Neural progenitor cell (in vitro differentiated cells): Measurements from ENCODE around the gene PMM1. TPM values are rescaled to one million over a fixed set of nuclear protein-coding genes. Genes with fewer than 3 reads are reported as not detected.
"Not testable (repeated sequence)": the region's sequence is repeated elsewhere in the genome, so short reads cannot be mapped to it uniquely, and the experiment has no call there.

ENCODE experiments used
- DNase-seq: peaks from one replicate; pipeline ENCODE4 v3.0.0-alpha.2; 2016; ENCODE audit warnings: low spot score
- H2AFZ ChIP-seq: fragments of 200-600 bp; sonication (generic); replicated peaks from 2 replicates; pipeline ENCODE4 v1.6.1; 2016; ENCODE audit warnings: antibody characterized with exemption
- H3F3A ChIP-seq: fragments of 200-600 bp; sonication (generic); 2 replicates; pipeline ENCODE4 v1.6.1; 2016; ENCODE audit warnings: antibody characterized with exemption, low read depth
- H3K27ac ChIP-seq: fragments of 200-600 bp; sonication (generic); 2 replicates; pipeline ENCODE4 v1.5.1; 2016; ENCODE audit warnings: mild to moderate bottlenecking
- H3K27me3 ChIP-seq: fragments of 200-600 bp; sonication (generic); 2 replicates; pipeline ENCODE4 v1.6.1; 2016; ENCODE audit warnings: mild to moderate bottlenecking, moderate library complexity
- H3K36me3 ChIP-seq: fragments of 200-600 bp; sonication (generic); 2 replicates; pipeline ENCODE4 v1.5.1; 2016
- H3K4me1 ChIP-seq: fragments of 200-600 bp; sonication (generic); 2 replicates; pipeline ENCODE4 v1.6.1; 2016; ENCODE audit warnings: mixed run types
- H3K4me2 ChIP-seq: fragments of 200-600 bp; sonication (generic); 2 replicates; pipeline ENCODE4 v1.6.1; 2016
- H3K4me3 ChIP-seq: fragments of 200-600 bp; sonication (generic); 2 replicates; pipeline ENCODE4 v1.5.1; 2016
- H3K79me2 ChIP-seq: fragments of 200-600 bp; sonication (generic); 2 replicates; pipeline ENCODE4 v1.6.1; 2016; ENCODE audit warnings: low read depth
- H3K9ac ChIP-seq: fragments of 200-600 bp; sonication (generic); 2 replicates; pipeline ENCODE4 v1.6.1; 2016
- H3K9me3 ChIP-seq: fragments of 200-600 bp; sonication (generic); 2 replicates; pipeline ENCODE4 v1.5.1; 2016; ENCODE audit warnings: low read depth
- H4K20me1 ChIP-seq: fragments of 200-600 bp; sonication (generic); 2 replicates; pipeline ENCODE4 v1.6.1; 2016; ENCODE audit warnings: low read depth
- H3K27ac Mint-ChIP-seq: 3 replicates; pipeline ENCODE4 v1.8.0; 2021; ENCODE audit warnings: mixed read lengths
- H3K27me3 Mint-ChIP-seq: 2 replicates; pipeline ENCODE4 v1.8.0; 2022; ENCODE audit warnings: low read depth, mild to moderate bottlenecking, inconsistent platforms, moderate library complexity, mixed read lengths; ENCODE audit not compliant: insufficient read depth
- H3K36me3 Mint-ChIP-seq: 3 replicates; pipeline ENCODE4 v1.8.0; 2021; ENCODE audit warnings: mixed read lengths
- H3K4me1 Mint-ChIP-seq: 3 replicates; pipeline ENCODE4 v1.8.0; 2021; ENCODE audit warnings: mixed read lengths
- H3K4me3 Mint-ChIP-seq: 3 replicates; pipeline ENCODE4 v1.8.0; 2021; ENCODE audit warnings: mild to moderate bottlenecking, moderate library complexity, mixed read lengths
- H3K9me3 Mint-ChIP-seq: 3 replicates; pipeline ENCODE4 v1.8.0; 2020; ENCODE audit warnings: mixed read lengths
- CTCF ChIP-seq: fragments of 200-600 bp; sonication (generic); IDR thresholded peaks from 2 replicates; pipeline ENCODE4 v1.5.1; 2017; ENCODE audit warnings: antibody characterized with exemption, mild to moderate bottlenecking
- EZH2 ChIP-seq: fragments of 200-600 bp; sonication (generic); IDR thresholded peaks from 2 replicates; pipeline ENCODE4 v1.6.1; 2017; ENCODE audit warnings: antibody characterized with exemption, mild to moderate bottlenecking, moderate library complexity
- EZH2phosphoT487 ChIP-seq: fragments of 200-600 bp; sonication (generic); IDR thresholded peaks from 2 replicates; pipeline ENCODE4 v1.6.1; 2017; ENCODE audit warnings: antibody characterized with exemption
- total RNA-seq: library from RNA; depleted of rRNA; stranded (reverse); fragments of >200 nt; gene quantifications from 2 replicates; pipeline ENCODE4 v1.2.3, GENCODE V29; 2015; ENCODE audit warnings: low replicate concordance

PMM1 gene
- total RNA-seq, 1 donor from 2014 or later = 9.3 TPM

- Histone ChIP-seq H2AFZ (no peak overlapping the region), H3K4me3 (no peak overlapping the region), H3F3A (no peaks in the 10 kb centered on the region), H3K27ac (no peak overlapping the region), H3K79me2 (no peaks in the 10 kb centered on the region), H3K9ac (no peak overlapping the region), H3K36me3 (no peaks in the 10 kb centered on the region), H3K27me3 (no peaks in the 10 kb centered on the region), H3K4me2 (peak overlapping the region; percentile 71), H3K9me3 (no peaks in the 10 kb centered on the region), H3K4me1 (peaks cover 22% of the 10 kb centered on the region), H4K20me1 (no peaks in the 10 kb centered on the region)
- Mint-ChIP-seq H3K36me3 (no peaks in the 10 kb centered on the region), H3K27me3 (peaks cover 16% of the 10 kb centered on the region), H3K9me3 (peaks cover 2% of the 10 kb centered on the region), H3K4me3 (no peak overlapping the region), H3K4me1 (peaks cover 55% of the 10 kb centered on the region), H3K27ac (no peak overlapping the region)
- no peak for DNase-seq
- TF ChIP-seq CTCF = no peak
- TF ChIP-seq EZH2phosphoT487 = no peak
- TF ChIP-seq EZH2 = no peak
Observed at GRCh38 chr22:41561788-41562187, 27.9 kb downstream of the PMM1 start.

GRCh38 chr22:41561335-41561734 is 28.3 kb downstream of the PMM1 start:
- peak; percentile 40 for DNase-seq
- Histone ChIP-seq H3K27me3 (no peaks in the 10 kb centered on the region), H3F3A (no peaks in the 10 kb centered on the region), H3K4me2 (peak overlapping the region; percentile 71), H4K20me1 (no peaks in the 10 kb centered on the region), H2AFZ (peak overlapping the region; percentile 96), H3K36me3 (no peaks in the 10 kb centered on the region), H3K4me1 (peaks cover 22% of the 10 kb centered on the region), H3K79me2 (no peaks in the 10 kb centered on the region), H3K9me3 (no peaks in the 10 kb centered on the region), H3K9ac (no peak overlapping the region), H3K27ac (no peak overlapping the region), H3K4me3 (peak overlapping the region; percentile 36)
- H3K9me3 Mint-ChIP-seq = peaks cover 2% of the 10 kb centered on the region
- peak overlapping the region; percentile 87 for H3K27ac Mint-ChIP-seq
- H3K4me3 Mint-ChIP-seq = peak overlapping the region; percentile 80
- H3K27me3 Mint-ChIP-seq = peaks cover 16% of the 10 kb centered on the region
- TF ChIP-seq CTCF (no peak), EZH2phosphoT487 (no peak), EZH2 (no peak)
- H3K4me1 Mint-ChIP-seq = peaks cover 60% of the 10 kb centered on the region
- H3K36me3 Mint-ChIP-seq = no peaks in the 10 kb centered on the region

- peak overlapping the region; percentile 87 for H3K27ac Mint-ChIP-seq
- Histone ChIP-seq H3K4me3 (no peak overlapping the region), H3K27ac (no peak overlapping the region), H2AFZ (no peak overlapping the region), H3K4me1 (peaks cover 22% of the 10 kb centered on the region), H3K36me3 (no peaks in the 10 kb centered on the region), H3K9ac (no peak overlapping the region), H3K4me2 (peak overlapping the region; percentile 71), H3K9me3 (no peaks in the 10 kb centered on the region), H3K27me3 (no peaks in the 10 kb centered on the region), H3F3A (no peaks in the 10 kb centered on the region), H4K20me1 (no peaks in the 10 kb centered on the region), H3K79me2 (no peaks in the 10 kb centered on the region)
- TF ChIP-seq CTCF (no peak), EZH2 (no peak), EZH2phosphoT487 (no peak)
- H3K9me3 Mint-ChIP-seq = peaks cover 2% of the 10 kb centered on the region
- H3K27me3 Mint-ChIP-seq = peaks cover 18% of the 10 kb centered on the region
- peaks cover 58% of the 10 kb centered on the region for H3K4me1 Mint-ChIP-seq
- H3K36me3 Mint-ChIP-seq = no peaks in the 10 kb centered on the region
- DNase-seq = no peak
- peak overlapping the region; percentile 80 for H3K4me3 Mint-ChIP-seq
Observed at GRCh38 chr22:41560095-41560471, 29.6 kb downstream of the PMM1 start.

GRCh38 chr22:41558241-41558630 is 31.4 kb downstream of the PMM1 start:
- H3F3A ChIP-seq, H3K36me3 ChIP-seq, H3K9me3 ChIP-seq, H3K27ac Mint-ChIP-seq, H2AFZ ChIP-seq, H3K9ac ChIP-seq, H3K36me3 Mint-ChIP-seq, H3K4me3 Mint-ChIP-seq, H3K27me3 ChIP-seq, H3K9me3 Mint-ChIP-seq, H3K4me2 ChIP-seq, H3K4me3 ChIP-seq, H4K20me1 ChIP-seq, H3K79me2 ChIP-seq, DNase-seq, H3K27ac ChIP-seq: not testable (repeated sequence)
- peaks cover 22% of the 10 kb centered on the region for H3K4me1 ChIP-seq
- Mint-ChIP-seq H3K27me3 (peaks cover 24% of the 10 kb centered on the region), H3K4me1 (peaks cover 64% of the 10 kb centered on the region)
